HCT116 (cell line): ENCODE data around the gene EIF2AK3. TPM values are rescaled to one million over a fixed set of nuclear protein-coding genes. Genes with fewer than 3 reads are reported as not detected.
A peak's percentile ranks its signal among the peaks of the same experiment; 100 is the strongest.

Experiments used
- ATAC-seq: fragments of 200-7000 bp; cut with Tn5 transposase; 2 replicates; pipeline ENCODE4 v1.9.1; 2020; ENCODE audit warnings: mild to moderate bottlenecking, moderate library complexity
- BruUV-seq: library from RNA; stranded (reverse); fragments of 400-500 nt; replicated peaks from 2 replicates; lab custom pipeline; 2021; lab: Mats Ljungman, UMichigan
- CTCF ChIA-PET: fragments of 300-600 bp; sonication (Branson Sonifier 250); formaldehyde crosslinking; loops from one replicate; lab custom pipeline; 2021; ENCODE audit warnings: antibody characterized with exemption; lab: Charles Lee
- POLR2A ChIA-PET: fragments of 300-600, 350-600 bp; sonication (Branson Sonifier 250); formaldehyde crosslinking; loops from one replicate; lab custom pipeline; 2021; ENCODE audit warnings: antibody characterized with exemption; lab: Charles Lee
- RAD21 ChIA-PET, 2 experiments: fragments of 300-600 bp; sonication (Branson Sonifier 250); formaldehyde crosslinking; loops; one replicate each; lab custom pipeline; 2023; ENCODE audit warnings: low total read pairs in 2 of 2; ENCODE audit not compliant: uncharacterized antibody in 2 of 2, unreplicated experiment in 2 of 2, low non-redundant PET in 1 of 2; lab: Charles Lee
- DNase-seq: peaks from one replicate; pipeline ENCODE4 v3.0.0-alpha.2; 2010; ENCODE audit warnings: low read depth, low spot score
- H2AFZ ChIP-seq: fragments of 200-600 bp; shearing (Covaris generic), sonication (generic); 2 replicates; pipeline ENCODE4 v1.6.1; 2017; ENCODE audit warnings: low read depth, mixed run types, mixed read lengths, antibody characterized with exemption, low read length; ENCODE audit not compliant: poor library complexity, severe bottlenecking
- H3K27ac ChIP-seq: 2 replicates; pipeline ENCODE4 v1.5.1; 2012; ENCODE audit warnings: low read depth, low read length
- H3K27me3 ChIP-seq: fragments of 200-600 bp; sonication (generic); 2 replicates; pipeline ENCODE4 v1.6.1; 2016; ENCODE audit warnings: mixed run types, low read length, mixed read lengths; ENCODE audit not compliant: insufficient read depth
- H3K36me3 ChIP-seq, 2 experiments: fragments of 200-500 bp in 1 of 2; fragments of 200-600 bp in 1 of 2; sonication (Bioruptor generic) in 1 of 2; sonication (generic) in 1 of 2; 2 replicates each; pipeline versions ENCODE4 v1.5.1 to v1.6.1; 2014 to 2016; ENCODE audit warnings: low read length in 2 of 2, inconsistent platforms in 1 of 2, mixed read lengths in 1 of 2, mixed run types in 1 of 2; ENCODE audit not compliant: insufficient read depth in 2 of 2, control insufficient read depth in 1 of 2
- H3K4me1 ChIP-seq, 2 experiments: fragments of 200-600 bp in 1 of 2; sonication (generic) in 1 of 2; 2 replicates each; pipeline versions ENCODE4 v1.5.1 to v1.6.1; 2012 to 2017; ENCODE audit warnings: low read length in 2 of 2, inconsistent platforms in 1 of 2, mild to moderate bottlenecking in 1 of 2, mixed read lengths in 1 of 2, mixed run types in 1 of 2, moderate library complexity in 1 of 2; ENCODE audit not compliant: insufficient read depth in 2 of 2, control insufficient read depth in 1 of 2
- H3K4me2 ChIP-seq: fragments of 200-600 bp; sonication (generic); 2 replicates; pipeline ENCODE4 v1.6.1; 2017; ENCODE audit warnings: mixed run types, low read length, mixed read lengths
- H3K4me3 ChIP-seq, 2 experiments: fragments of 200-600 bp in 1 of 2; sonication (generic) in 1 of 2; replicated peaks in 1 of 2; 2 replicates each; pipeline ENCODE4 v1.5.1; 2011 to 2016; ENCODE audit warnings: low read length in 2 of 2, control low read depth in 1 of 2, low read depth in 1 of 2, mild to moderate bottlenecking in 1 of 2, mixed read lengths in 1 of 2, mixed run types in 1 of 2
- H3K79me2 ChIP-seq: fragments of 200-600 bp; sonication (generic); 2 replicates; pipeline ENCODE4 v1.6.1; 2017; ENCODE audit warnings: mild to moderate bottlenecking, mixed run types, low read length, moderate library complexity, mixed read lengths; ENCODE audit not compliant: insufficient read depth
- H3K9ac ChIP-seq: fragments of 200-600 bp; sonication (generic); 2 replicates; pipeline ENCODE4 v1.6.1; 2016; ENCODE audit warnings: low read length, mixed read lengths
- H3K9me2 ChIP-seq: fragments of 200-600 bp; sonication (generic), shearing (Covaris generic); 2 replicates; pipeline ENCODE4 v1.6.1; 2017; ENCODE audit warnings: mixed run types, mild to moderate bottlenecking, moderate library complexity; ENCODE audit not compliant: insufficient read depth
- H3K9me3 ChIP-seq, 2 experiments: fragments of 200-500 bp in 1 of 2; fragments of 200-600 bp in 1 of 2; sonication (Bioruptor generic) in 1 of 2; sonication (generic) in 1 of 2; 2 replicates each; pipeline ENCODE4 v1.6.1; 2014 to 2017; ENCODE audit warnings: low read length in 2 of 2, mixed read lengths in 2 of 2, inconsistent platforms in 1 of 2, low read depth in 1 of 2, mild to moderate bottlenecking in 1 of 2, mixed run types in 1 of 2, moderate library complexity in 1 of 2; ENCODE audit not compliant: control insufficient read depth in 1 of 2, insufficient read depth in 1 of 2
- H4K20me1 ChIP-seq: fragments of 200-600 bp; sonication (generic), shearing (Covaris generic); 2 replicates; pipeline ENCODE4 v1.6.1; 2017; ENCODE audit warnings: mixed run types, mild to moderate bottlenecking, moderate library complexity; ENCODE audit not compliant: insufficient read depth
- EGR1 ChIP-seq: IDR thresholded peaks from 2 replicates; pipeline ENCODE4 v1.6.1; 2012; ENCODE audit warnings: low read depth
- ELF1 ChIP-seq: IDR thresholded peaks from 2 replicates; pipeline ENCODE4 v1.6.1; 2012; ENCODE audit warnings: low read depth, borderline replicate concordance
- JUND ChIP-seq: IDR thresholded peaks from 2 replicates; pipeline ENCODE4 v1.6.1; 2012
- POLR2AphosphoS5 ChIP-seq: IDR thresholded peaks from 2 replicates; pipeline ENCODE4 v1.6.1; 2011; ENCODE audit warnings: mild to moderate bottlenecking, low read depth, low read length, moderate library complexity
- SIN3A ChIP-seq: IDR thresholded peaks from 2 replicates; pipeline ENCODE4 v1.6.1; 2012; ENCODE audit warnings: low read depth
- YY1 ChIP-seq: IDR thresholded peaks from 2 replicates; pipeline ENCODE4 v1.6.1; 2011; ENCODE audit warnings: low read length, low read depth, moderate library complexity, mild to moderate bottlenecking; ENCODE audit not compliant: insufficient replicate concordance; ENCODE audit errors: extremely low read depth
- ZFX ChIP-seq: fragments of 450-650 bp; IDR thresholded peaks from 2 replicates; pipeline ENCODE4 v1.6.1; 2017
- ZNF274 ChIP-seq: fragments of 200-500 bp; sonication (Bioruptor generic); IDR thresholded peaks from 2 replicates; pipeline ENCODE4 v1.6.1; 2014; ENCODE audit warnings: mild to moderate bottlenecking, low read depth, low read length, inconsistent platforms
- intact Hi-C: fragments of 100-400 bp; cut with micrococcal nuclease; formaldehyde crosslinking; loops from 2 replicates; pipeline ENCODE4 v1.10.0; 2022
- total RNA-seq: library from RNA; stranded (reverse); gene quantifications from one replicate; pipeline ENCODE4 v1.2.1, GENCODE V29; 2021; ENCODE audit not compliant: unreplicated experiment
- TF ChIP-seq, protein P1 (sequence below): IDR thresholded peaks from 2 replicates; pipeline ENCODE4 v1.6.1; 2011; ENCODE audit warnings: mild to moderate bottlenecking, low read length, moderate library complexity; ENCODE audit not compliant: insufficient replicate concordance; ENCODE audit errors: extremely low read depth
- TF ChIP-seq, protein P2 (sequence below): IDR thresholded peaks from 2 replicates; pipeline ENCODE4 v1.6.1; 2012
- TF ChIP-seq, protein P3 (sequence below), 3 experiments: fragments of 200-600 bp in 1 of 3; sonication (generic) in 1 of 3; IDR thresholded peaks in 2 of 3; conservative IDR thresholded peaks in 1 of 3; 2 replicates each; pipeline ENCODE4 v1.5.1; 2012 to 2017; ENCODE audit warnings: low read depth in 2 of 3, low read length in 2 of 3, antibody characterized with exemption in 1 of 3, borderline replicate concordance in 1 of 3, control low read depth in 1 of 3, mild to moderate bottlenecking in 1 of 3, mixed read lengths in 1 of 3, mixed run types in 1 of 3, moderate library complexity in 1 of 3; ENCODE audit not compliant: insufficient read depth in 1 of 3

The EIF2AK3 gene
- total RNA-seq, 1 experiment from 2014 or later: 8.9 TPM

DNA sequence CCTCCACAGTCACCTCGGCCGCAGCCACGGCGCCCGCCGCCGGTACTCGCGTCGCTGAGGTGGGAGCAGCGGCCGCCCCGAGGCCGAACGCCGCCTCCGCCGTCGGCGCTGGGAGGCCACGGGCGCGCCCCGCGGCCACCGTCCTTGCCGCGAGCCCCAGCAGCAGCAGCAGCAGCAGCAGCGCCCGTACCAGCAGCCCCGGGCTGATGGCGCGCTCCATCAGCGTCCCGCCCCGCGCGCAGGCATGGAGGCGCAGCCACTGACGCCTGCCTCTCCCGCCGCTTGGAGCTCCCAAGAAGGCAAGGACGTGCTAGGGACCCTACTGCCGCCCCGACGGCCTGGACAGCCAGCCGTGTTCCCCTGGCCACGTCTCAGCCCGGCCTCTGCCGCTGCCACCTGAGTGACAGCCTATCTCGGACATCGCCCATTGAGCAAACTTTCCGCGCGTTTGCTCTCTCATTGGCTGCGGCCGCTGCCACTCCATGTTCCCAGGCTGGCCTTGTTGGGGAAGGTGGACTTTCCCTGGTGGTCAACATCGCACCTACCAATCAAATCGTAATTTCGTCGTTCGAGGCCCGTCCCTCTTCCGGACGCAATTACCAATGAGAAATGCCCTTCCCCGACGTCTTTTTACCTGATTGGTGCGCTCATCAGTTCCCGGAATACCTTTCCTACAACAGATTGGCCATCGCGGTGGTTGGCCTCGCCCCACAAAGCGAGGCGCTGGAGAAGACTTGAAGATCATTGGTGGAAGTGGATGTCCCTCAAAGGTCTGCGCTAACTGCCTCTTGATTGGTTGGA, at the start of gene EIF2AK3 (continued):
- TF ChIP-seq, protein P1, sequence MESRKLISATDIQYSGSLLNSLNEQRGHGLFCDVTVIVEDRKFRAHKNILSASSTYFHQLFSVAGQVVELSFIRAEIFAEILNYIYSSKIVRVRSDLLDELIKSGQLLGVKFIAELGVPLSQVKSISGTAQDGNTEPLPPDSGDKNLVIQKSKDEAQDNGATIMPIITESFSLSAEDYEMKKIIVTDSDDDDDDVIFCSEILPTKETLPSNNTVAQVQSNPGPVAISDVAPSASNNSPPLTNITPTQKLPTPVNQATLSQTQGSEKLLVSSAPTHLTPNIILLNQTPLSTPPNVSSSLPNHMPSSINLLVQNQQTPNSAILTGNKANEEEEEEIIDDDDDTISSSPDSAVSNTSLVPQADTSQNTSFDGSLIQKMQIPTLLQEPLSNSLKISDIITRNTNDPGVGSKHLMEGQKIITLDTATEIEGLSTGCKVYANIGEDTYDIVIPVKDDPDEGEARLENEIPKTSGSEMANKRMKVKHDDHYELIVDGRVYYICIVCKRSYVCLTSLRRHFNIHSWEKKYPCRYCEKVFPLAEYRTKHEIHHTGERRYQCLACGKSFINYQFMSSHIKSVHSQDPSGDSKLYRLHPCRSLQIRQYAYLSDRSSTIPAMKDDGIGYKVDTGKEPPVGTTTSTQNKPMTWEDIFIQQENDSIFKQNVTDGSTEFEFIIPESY: no peak
- TF ChIP-seq YY1 (peak; percentile 80), ELF1 (peak; percentile 82)
- TF ChIP-seq, protein P2, sequence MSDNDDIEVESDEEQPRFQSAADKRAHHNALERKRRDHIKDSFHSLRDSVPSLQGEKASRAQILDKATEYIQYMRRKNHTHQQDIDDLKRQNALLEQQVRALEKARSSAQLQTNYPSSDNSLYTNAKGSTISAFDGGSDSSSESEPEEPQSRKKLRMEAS: no peak

DNA sequence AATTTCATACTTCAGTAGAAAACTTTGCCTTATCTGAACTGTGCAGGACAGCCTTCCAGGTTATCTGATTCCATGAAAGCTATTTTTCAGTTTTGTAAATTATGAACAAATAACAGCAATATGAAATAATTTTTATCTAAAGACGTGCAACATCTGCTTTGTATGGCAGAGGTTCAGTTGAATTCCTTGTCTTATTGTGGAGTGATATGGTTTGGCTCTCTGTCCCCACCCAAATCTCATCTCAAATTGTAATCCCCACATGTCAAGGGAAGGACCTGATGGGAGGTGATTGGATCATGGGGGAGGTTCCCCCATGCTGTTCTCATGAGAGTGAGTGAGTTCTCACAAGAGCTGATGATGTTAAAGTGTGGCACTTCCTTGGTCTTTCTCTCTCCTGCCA, 46.1 kb upstream of the EIF2AK3 start:
- CTCF ChIA-PET: interaction anchor here (1.4 kb wide), 1 partner anchor 82 kb away, joined by 5 read pairs; no protein-coding TSS in a partner anchor
- intact Hi-C loops: no loop called here

More for the DNA sequence above, 46.1 kb upstream of the EIF2AK3 start:
- DNase-seq: no peak
- no peaks in the 10 kb centered on the region for H3K27me3 ChIP-seq
- no peaks in the 10 kb centered on the region for H3K36me3 ChIP-seq
- H3K9me3 ChIP-seq: no peaks in the 10 kb centered on the region
- H3K27ac ChIP-seq: no peak overlapping the region
- H2AFZ ChIP-seq: no peak overlapping the region
- no peak for TF ChIP-seq JUND
- TF ChIP-seq, protein P3, sequence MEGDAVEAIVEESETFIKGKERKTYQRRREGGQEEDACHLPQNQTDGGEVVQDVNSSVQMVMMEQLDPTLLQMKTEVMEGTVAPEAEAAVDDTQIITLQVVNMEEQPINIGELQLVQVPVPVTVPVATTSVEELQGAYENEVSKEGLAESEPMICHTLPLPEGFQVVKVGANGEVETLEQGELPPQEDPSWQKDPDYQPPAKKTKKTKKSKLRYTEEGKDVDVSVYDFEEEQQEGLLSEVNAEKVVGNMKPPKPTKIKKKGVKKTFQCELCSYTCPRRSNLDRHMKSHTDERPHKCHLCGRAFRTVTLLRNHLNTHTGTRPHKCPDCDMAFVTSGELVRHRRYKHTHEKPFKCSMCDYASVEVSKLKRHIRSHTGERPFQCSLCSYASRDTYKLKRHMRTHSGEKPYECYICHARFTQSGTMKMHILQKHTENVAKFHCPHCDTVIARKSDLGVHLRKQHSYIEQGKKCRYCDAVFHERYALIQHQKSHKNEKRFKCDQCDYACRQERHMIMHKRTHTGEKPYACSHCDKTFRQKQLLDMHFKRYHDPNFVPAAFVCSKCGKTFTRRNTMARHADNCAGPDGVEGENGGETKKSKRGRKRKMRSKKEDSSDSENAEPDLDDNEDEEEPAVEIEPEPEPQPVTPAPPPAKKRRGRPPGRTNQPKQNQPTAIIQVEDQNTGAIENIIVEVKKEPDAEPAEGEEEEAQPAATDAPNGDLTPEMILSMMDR (IDR thresholded peaks at IDR 0.05 in 2 of 3, conservative IDR thresholded peaks at IDR 0.05 in 1 of 3; ENCODE audit: borderline replicate concordance in 1 of 3, insufficient read depth in 1 of 3, low read depth in 2 of 3, low read length in 2 of 3): no peak
- no peak for TF ChIP-seq POLR2AphosphoS5
- TF ChIP-seq ZNF274: no peak
- TF ChIP-seq, protein P1: no peak
- TF ChIP-seq EGR1: no peak
- TF ChIP-seq SIN3A: no peak
- no peak for TF ChIP-seq ZFX
- no peak overlapping the region for H3K9ac ChIP-seq
- BruUV-seq: no TSS peak
- no peak overlapping the region for H3K4me2 ChIP-seq
- RAD21 ChIA-PET: no interaction called here
- H4K20me1 ChIP-seq: no peaks in the 10 kb centered on the region
- no peaks in the 10 kb centered on the region for H3K79me2 ChIP-seq
- POLR2A ChIA-PET: no interaction called here
- H3K4me3 ChIP-seq: no peak overlapping the region
- no peaks in the 10 kb centered on the region for H3K9me2 ChIP-seq
- ATAC-seq: no peak
- H3K4me1 ChIP-seq: no peaks in the 10 kb centered on the region
